HG03108 (cell line): Measurements from ENCODE around the gene BMAL1.
"Not testable (repeated sequence)": the region's sequence is repeated elsewhere in the genome, so short reads cannot be mapped to it uniquely, and the experiment has no call there.

Experiments
- ATAC-seq: cut with Tn5 transposase; IDR thresholded peaks from one replicate; pipeline ENCODE4 v1.9.1; 2021; ENCODE audit warnings: moderate library complexity; ENCODE audit not compliant: unreplicated experiment

BMAL1 gene

GRCh38 chr11:13368041-13368446, 90.5 kb downstream of the BMAL1 start:
- no peak for ATAC-seq

- no peak for ATAC-seq
Measured at GRCh38 chr11:13373216-13373615, 95.6 kb downstream of the BMAL1 start.

GRCh38 chr11:13375798-13376197, 98.2 kb downstream of the BMAL1 start:
- no peak for ATAC-seq

GRCh38 chr11:13376402-13376801, 98.8 kb downstream of the BMAL1 start:
- ATAC-seq = no peak

- ATAC-seq = no peak
Measured at GRCh38 chr11:13376838-13377237, 99.2 kb downstream of the BMAL1 start.

- no peak for ATAC-seq
Measured at GRCh38 chr11:13378316-13378715, 100.7 kb downstream of the BMAL1 start.

GRCh38 chr11:13380731-13381130, 103.1 kb downstream of the BMAL1 start:
- ATAC-seq = no peak

GRCh38 chr11:13382751-13383150, 105.2 kb downstream of the BMAL1 start:
- ATAC-seq = no peak

GRCh38 chr11:13384908-13385640, 107.5 kb downstream of the BMAL1 start:
- ATAC-seq = no peak

- ATAC-seq = no peak
Measured at GRCh38 chr11:13386567-13386966, 109.0 kb downstream of the BMAL1 start.

GRCh38 chr11:13388741-13389140, 111.2 kb downstream of the BMAL1 start:
- no peak for ATAC-seq

- no peak for ATAC-seq
Measured at GRCh38 chr11:13391217-13391616, 113.6 kb downstream of the BMAL1 start.

- not testable (repeated sequence) for ATAC-seq
Measured at GRCh38 chr11:13398335-13398734, 120.7 kb downstream of the BMAL1 start.

GRCh38 chr11:13405220-13405619, 127.6 kb downstream of the BMAL1 start:
- ATAC-seq = no peak

GRCh38 chr11:13415201-13415600, 137.6 kb downstream of the BMAL1 start:
- ATAC-seq = no peak

- ATAC-seq = no peak
Measured at GRCh38 chr11:13421561-13421960, 144.0 kb downstream of the BMAL1 start.

- ATAC-seq = no peak
Measured at GRCh38 chr11:13423372-13423771, 145.8 kb downstream of the BMAL1 start.

GRCh38 chr11:13427440-13427839, 149.8 kb downstream of the BMAL1 start:
- no peak for ATAC-seq

- ATAC-seq = no peak
Measured at GRCh38 chr11:13429288-13429687, 151.7 kb downstream of the BMAL1 start.

GRCh38 chr11:13429836-13430235, 152.2 kb downstream of the BMAL1 start:
- no peak for ATAC-seq

GRCh38 chr11:13433437-13433836, 155.8 kb downstream of the BMAL1 start:
- ATAC-seq = no peak

GRCh38 chr11:13434247-13435205, 156.9 kb downstream of the BMAL1 start:
- no peak for ATAC-seq
